Inflammatory macrophage treated with lipopolysaccharide for 1 hour (primary cell): ENCODE results near the gene SLC35F1.
A peak's percentile ranks its signal among the peaks of the same experiment; 100 is the strongest.

Source experiments
- DNase-seq, 2 donors: peaks; one replicate each; pipeline ENCODE4 v3.0.0-alpha.2; 2020 to 2022

SLC35F1 gene

GRCh38 chr6:118128755-118129154, 221.7 kb downstream of the SLC35F1 start:
- no peak for DNase-seq

GRCh38 chr6:118134206-118134605, 227.1 kb downstream of the SLC35F1 start:
- DNase-seq: no peak

GRCh38 chr6:118134736-118135135, 227.7 kb downstream of the SLC35F1 start:
- DNase-seq: no peak

- DNase-seq: no peak
Observed at GRCh38 chr6:118135371-118135770, 228.3 kb downstream of the SLC35F1 start.

GRCh38 chr6:118141211-118141610, 234.1 kb downstream of the SLC35F1 start:
- DNase-seq: no peak

GRCh38 chr6:118146584-118146983, 239.5 kb downstream of the SLC35F1 start:
- no peak for DNase-seq

- no peak for DNase-seq
Observed at GRCh38 chr6:118147511-118147910, 240.4 kb downstream of the SLC35F1 start.

- no peak for DNase-seq
Observed at GRCh38 chr6:118148561-118148960, 241.5 kb downstream of the SLC35F1 start.

- DNase-seq: no peak
Observed at GRCh38 chr6:118152524-118152923, 245.5 kb downstream of the SLC35F1 start.

- DNase-seq: no peak
Observed at GRCh38 chr6:118161343-118161742, 254.3 kb downstream of the SLC35F1 start.

GRCh38 chr6:118163542-118163941, 256.5 kb downstream of the SLC35F1 start:
- DNase-seq: no peak

GRCh38 chr6:118165500-118165899, 258.4 kb downstream of the SLC35F1 start:
- DNase-seq: no peak

GRCh38 chr6:118168421-118168820, 261.4 kb downstream of the SLC35F1 start:
- DNase-seq: no peak

GRCh38 chr6:118171852-118172251, 264.8 kb downstream of the SLC35F1 start:
- DNase-seq: no peak

- no peak for DNase-seq
Observed at GRCh38 chr6:118174071-118174470, 267.0 kb downstream of the SLC35F1 start.

- DNase-seq: no peak
Observed at GRCh38 chr6:118177720-118178119, 270.7 kb downstream of the SLC35F1 start.

GRCh38 chr6:118179048-118179447, 272.0 kb downstream of the SLC35F1 start:
- no peak for DNase-seq

- peak in 1 of 2 donors; percentile 1 for DNase-seq
Observed at GRCh38 chr6:118186672-118187567, 279.9 kb downstream of the SLC35F1 start.

- peak; percentile 42 to 66 for DNase-seq
Observed at GRCh38 chr6:118187568-118188164, 280.6 kb downstream of the SLC35F1 start.

GRCh38 chr6:118188561-118188960, 281.5 kb downstream of the SLC35F1 start:
- no peak for DNase-seq

GRCh38 chr6:118197539-118197938, 290.5 kb downstream of the SLC35F1 start:
- DNase-seq: no peak

- DNase-seq: no peak
Observed at GRCh38 chr6:118198746-118199145, 291.7 kb downstream of the SLC35F1 start.

- no peak for DNase-seq
Observed at GRCh38 chr6:118200160-118200559, 293.1 kb downstream of the SLC35F1 start.

- no peak for DNase-seq
Observed at GRCh38 chr6:118202517-118202916, 295.5 kb downstream of the SLC35F1 start.
